ENCODE data around the gene TBX21. TPM values are rescaled to one million over a fixed set of nuclear protein-coding genes. Genes with fewer than 3 reads are reported as not detected.

Gene TBX21
- total and polyA plus RNA-seq, 4 donors = 0.53 to 2.0 (median 0.80) TPM

- Histone ChIP-seq H3K9me3 (ENCODE audit: control insufficient read depth in 4 of 4, insufficient read depth in 3 of 4, low read length in 3 of 4) (no peaks in the 10 kb centered on the region), H3K27me3 (ENCODE audit: control insufficient read depth in 3 of 3, insufficient read depth in 3 of 3, low read length in 2 of 3) (peaks cover 0 to 20% (median 8%) of the 10 kb centered on the region in 3 donors), H3K4me1 (ENCODE audit: control insufficient read depth in 5 of 5, insufficient read depth in 5 of 5, low read length in 5 of 5) (no peaks in the 10 kb centered on the region), H3K4me3 (no peak overlapping the region), H3K36me3 (ENCODE audit: control insufficient read depth in 4 of 4, insufficient read depth in 4 of 4, low read length in 4 of 4) (peaks cover 0 to 11% (median 3%) of the 10 kb centered on the region in 4 donors), H3K27ac (ENCODE audit: low read depth in 1 of 2, low read length in 1 of 2) (no peak overlapping the region), H3K9ac (ENCODE audit: insufficient read depth in 1 of 2, low read length in 2 of 2) (no peak overlapping the region)
- no peak for ATAC-seq (ENCODE audit: insufficient read depth, low FRiP score)
- WGBS, 2 donors = 68% methylated on average over 6 of the region's 6 CpGs
- TF ChIP-seq CTCF (IDR thresholded peaks at IDR 0.05; ENCODE audit: control extremely low read depth, extremely low read depth) = no peak
- no peak for DNase-seq
Observed at GRCh38 chr17:47714773-47715396, 18.2 kb upstream of the TBX21 start.

GRCh38 chr17:47715669-47716325 lies 17.2 kb upstream of the TBX21 start:
- TF ChIP-seq CTCF (IDR thresholded peaks at IDR 0.05; ENCODE audit: control extremely low read depth, extremely low read depth) = no peak
- H3K4me1 ChIP-seq (ENCODE audit: control insufficient read depth in 5 of 5, insufficient read depth in 5 of 5, low read length in 5 of 5) = peaks cover 0 to 2% (median 0%) of the 10 kb centered on the region in 5 donors
- no peak overlapping the region for H3K4me3 ChIP-seq
- peaks cover 0 to 6% (median 0%) of the 10 kb centered on the region in 4 donors for H3K36me3 ChIP-seq (ENCODE audit: control insufficient read depth in 4 of 4, insufficient read depth in 4 of 4, low read length in 4 of 4)
- peaks cover 0 to 29% (median 17%) of the 10 kb centered on the region in 3 donors for H3K27me3 ChIP-seq (ENCODE audit: control insufficient read depth in 3 of 3, insufficient read depth in 3 of 3, low read length in 2 of 3)
- no peak for DNase-seq
- WGBS, 2 donors = 61 to 68% methylated on average over 10 of the region's 10 CpGs
- H3K27ac ChIP-seq (ENCODE audit: low read depth in 1 of 2, low read length in 1 of 2) = no peak overlapping the region
- no peaks in the 10 kb centered on the region for H3K9me3 ChIP-seq (ENCODE audit: control insufficient read depth in 4 of 4, insufficient read depth in 3 of 4, low read length in 3 of 4)
- no peak overlapping the region for H3K9ac ChIP-seq (ENCODE audit: insufficient read depth in 1 of 2, low read length in 2 of 2)
- ATAC-seq (ENCODE audit: insufficient read depth, low FRiP score) = no peak

- TF ChIP-seq CTCF (IDR thresholded peaks at IDR 0.05; ENCODE audit: control extremely low read depth, extremely low read depth) = no peak
- DNase-seq (no peak), ATAC-seq (ENCODE audit: insufficient read depth, low FRiP score) (no peak)
- peaks cover 0 to 6% (median 0%) of the 10 kb centered on the region in 5 donors for H3K4me1 ChIP-seq (ENCODE audit: control insufficient read depth in 5 of 5, insufficient read depth in 5 of 5, low read length in 5 of 5)
- H3K9ac ChIP-seq (ENCODE audit: insufficient read depth in 1 of 2, low read length in 2 of 2) = no peak overlapping the region
- H3K4me3 ChIP-seq = no peak overlapping the region
- WGBS, 2 donors = 87 to 93% methylated on average over 3 of the region's 3 CpGs
- H3K9me3 ChIP-seq (ENCODE audit: control insufficient read depth in 4 of 4, insufficient read depth in 3 of 4, low read length in 3 of 4) = no peaks in the 10 kb centered on the region
- H3K36me3 ChIP-seq (ENCODE audit: control insufficient read depth in 4 of 4, insufficient read depth in 4 of 4, low read length in 4 of 4) = peaks cover 0 to 2% (median 0%) of the 10 kb centered on the region in 4 donors
- no peak overlapping the region for H3K27ac ChIP-seq (ENCODE audit: low read depth in 1 of 2, low read length in 1 of 2)
- peaks cover 0 to 34% (median 23%) of the 10 kb centered on the region in 3 donors for H3K27me3 ChIP-seq (ENCODE audit: control insufficient read depth in 3 of 3, insufficient read depth in 3 of 3, low read length in 2 of 3)
Observed at GRCh38 chr17:47716375-47716774, 16.7 kb upstream of the TBX21 start.
